ENCODE measurements around the gene MRPS18B. TPM values are rescaled to one million over a fixed set of nuclear protein-coding genes. Genes with fewer than 3 reads are reported as not detected.
A peak's percentile ranks its signal among the peaks of the same experiment; 100 is the strongest.

The MRPS18B gene
- polyA plus RNA-seq, 3 donors: 18.8 to 52.4 (median 45.2) TPM

DNA sequence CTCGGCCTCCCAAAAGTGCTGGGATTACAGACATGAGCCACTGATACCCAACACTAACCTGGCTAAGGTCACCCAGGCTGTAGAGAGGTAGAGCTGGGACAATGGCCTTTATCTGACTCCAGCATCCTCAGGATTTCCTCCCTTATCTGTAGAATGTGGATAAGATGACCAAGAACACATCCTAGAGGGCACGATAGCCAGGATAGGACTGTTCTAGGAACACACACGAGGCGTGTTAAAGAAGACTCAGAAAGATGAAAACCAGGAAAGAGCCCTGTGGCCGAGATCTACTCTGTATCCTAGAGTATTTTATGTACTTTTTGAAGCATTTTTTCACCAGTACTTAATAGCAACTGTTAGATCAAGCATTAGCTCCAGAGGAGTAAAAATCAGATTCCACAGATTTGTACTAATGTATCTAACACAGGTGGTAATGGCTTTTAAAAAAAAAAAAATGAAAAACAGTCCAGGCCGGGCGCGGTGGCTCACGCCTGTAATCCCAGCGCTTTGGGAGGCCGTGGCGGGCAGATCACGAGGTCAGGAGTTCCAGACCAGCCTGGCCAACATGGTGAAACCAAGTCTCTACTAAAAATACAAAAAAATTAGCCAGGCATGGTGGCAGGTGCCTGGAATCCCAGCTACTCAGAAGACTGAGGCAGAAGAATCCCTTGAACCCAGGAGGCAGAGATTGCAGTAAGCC, 17.9 kb upstream of the MRPS18B start:
- no peaks in the 10 kb centered on the region for H3K27me3 Mint-ChIP-seq (ENCODE audit: low read depth in 3 of 3)
- peak overlapping the region in 3 of 7 donors; percentile 10 to 40 (median 33) for H3K27ac Mint-ChIP-seq
- Histone ChIP-seq H3K4me3 (replicated peaks in 1 of 3; ENCODE audit: low read depth in 2 of 3, low read length in 3 of 3) (no peak overlapping the region), H3K4me1 (ENCODE audit: control insufficient read depth in 1 of 2, insufficient read depth in 2 of 2, low read length in 2 of 2) (no peaks in the 10 kb centered on the region), H4K20me1 (ENCODE audit: insufficient read depth, low read length) (peaks cover 63% of the 10 kb centered on the region), H3K79me2 (ENCODE audit: insufficient read depth, low read length) (peaks cover 6% of the 10 kb centered on the region), H3K27ac (ENCODE audit: low read depth in 1 of 2, low read length in 2 of 2) (no peak overlapping the region), H3K9me3 (replicated peaks in 1 of 2; ENCODE audit: control insufficient read depth in 1 of 2, insufficient read depth in 1 of 2, low read length in 2 of 2) (no peaks in the 10 kb centered on the region), H3K36me3 (replicated peaks in 1 of 2; ENCODE audit: control insufficient read depth in 1 of 2, insufficient read depth in 2 of 2, low read length in 2 of 2) (peaks cover 45 to 55% of the 10 kb centered on the region in 2 donors), H3K4me2 (replicated peaks; ENCODE audit: extremely low read depth, low read length, poor library complexity, severe bottlenecking) (no peak overlapping the region), H3K27me3 (ENCODE audit: control insufficient read depth in 2 of 2, insufficient read depth in 2 of 2, low read length in 2 of 2) (no peaks in the 10 kb centered on the region), H3K9ac (ENCODE audit: insufficient read depth, low read length, poor library complexity, severe bottlenecking) (no peak overlapping the region), H2AFZ (ENCODE audit: insufficient read depth, low read depth, low read length, poor library complexity, severe bottlenecking) (no peak overlapping the region)
- intact Hi-C loops (cut with micrococcal nuclease): loop anchor here (5.0 to 10.0 kb wide), 3 partner anchors 55 to 117 kb away; no protein-coding TSS in a partner anchor
- WGBS (ENCODE audit: insufficient coverage): 100% methylated on average over 8 of the region's 13 CpGs
- no peaks in the 10 kb centered on the region for H3K9me3 Mint-ChIP-seq
- peaks cover 4% of the 10 kb centered on the region for H3K4me1 Mint-ChIP-seq
- H3K4me3 Mint-ChIP-seq: no peak overlapping the region
- TF ChIP-seq, protein P1, sequence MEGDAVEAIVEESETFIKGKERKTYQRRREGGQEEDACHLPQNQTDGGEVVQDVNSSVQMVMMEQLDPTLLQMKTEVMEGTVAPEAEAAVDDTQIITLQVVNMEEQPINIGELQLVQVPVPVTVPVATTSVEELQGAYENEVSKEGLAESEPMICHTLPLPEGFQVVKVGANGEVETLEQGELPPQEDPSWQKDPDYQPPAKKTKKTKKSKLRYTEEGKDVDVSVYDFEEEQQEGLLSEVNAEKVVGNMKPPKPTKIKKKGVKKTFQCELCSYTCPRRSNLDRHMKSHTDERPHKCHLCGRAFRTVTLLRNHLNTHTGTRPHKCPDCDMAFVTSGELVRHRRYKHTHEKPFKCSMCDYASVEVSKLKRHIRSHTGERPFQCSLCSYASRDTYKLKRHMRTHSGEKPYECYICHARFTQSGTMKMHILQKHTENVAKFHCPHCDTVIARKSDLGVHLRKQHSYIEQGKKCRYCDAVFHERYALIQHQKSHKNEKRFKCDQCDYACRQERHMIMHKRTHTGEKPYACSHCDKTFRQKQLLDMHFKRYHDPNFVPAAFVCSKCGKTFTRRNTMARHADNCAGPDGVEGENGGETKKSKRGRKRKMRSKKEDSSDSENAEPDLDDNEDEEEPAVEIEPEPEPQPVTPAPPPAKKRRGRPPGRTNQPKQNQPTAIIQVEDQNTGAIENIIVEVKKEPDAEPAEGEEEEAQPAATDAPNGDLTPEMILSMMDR (IDR thresholded peaks at IDR 0.05): no peak
- H3K36me3 Mint-ChIP-seq: peaks cover 42 to 55% of the 10 kb centered on the region in 2 donors
- no peak for DNase-seq

DNA sequence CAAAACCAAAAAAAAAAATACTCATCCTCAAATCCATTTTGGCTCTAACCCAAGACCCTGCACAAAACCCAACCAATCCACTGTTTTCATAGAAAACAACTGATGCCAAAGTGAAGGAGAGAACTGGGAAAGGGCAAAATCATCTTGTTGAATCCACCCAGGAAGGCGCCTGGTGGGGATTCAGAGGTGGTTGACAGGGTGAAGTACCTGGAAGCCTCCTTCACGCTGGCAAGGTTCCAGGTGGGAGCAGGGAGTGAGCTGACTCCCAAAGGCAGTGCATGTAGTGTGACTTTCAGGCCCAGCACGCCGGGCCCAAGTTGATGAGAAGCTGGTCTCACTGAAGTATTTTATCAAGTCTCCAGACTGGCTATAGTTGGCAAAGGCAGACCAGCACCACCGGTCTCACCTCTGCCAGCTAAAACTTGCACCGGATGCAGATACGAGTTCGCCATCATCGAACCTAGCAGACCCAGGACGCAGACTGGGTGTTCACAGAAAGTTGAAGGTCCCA, 17.1 kb upstream of the MRPS18B start:
- no peak overlapping the region for H3K9ac ChIP-seq (ENCODE audit: insufficient read depth, low read length, poor library complexity, severe bottlenecking)
- H3K4me1 ChIP-seq (ENCODE audit: control insufficient read depth in 1 of 2, insufficient read depth in 2 of 2, low read length in 2 of 2): no peaks in the 10 kb centered on the region
- Mint-ChIP-seq H3K36me3 (peaks cover 46 to 55% of the 10 kb centered on the region in 2 donors), H3K27me3 (ENCODE audit: low read depth in 3 of 3) (no peaks in the 10 kb centered on the region), H3K4me3 (no peak overlapping the region), H3K27ac (peak overlapping the region in 2 of 7 donors; percentile 1 to 80), H3K9me3 (no peaks in the 10 kb centered on the region), H3K4me1 (peaks cover 4% of the 10 kb centered on the region)
- peaks cover 6% of the 10 kb centered on the region for H3K79me2 ChIP-seq (ENCODE audit: insufficient read depth, low read length)
- 97% methylated on average over 8 of the region's 10 CpGs for WGBS (ENCODE audit: insufficient coverage)
- intact Hi-C loops (cut with micrococcal nuclease): no loop called here
- no peaks in the 10 kb centered on the region for H3K9me3 ChIP-seq (replicated peaks in 1 of 2; ENCODE audit: control insufficient read depth in 1 of 2, insufficient read depth in 1 of 2, low read length in 2 of 2)
- TF ChIP-seq, protein P1 (IDR thresholded peaks at IDR 0.05): no peak
- no peak overlapping the region for H3K4me2 ChIP-seq (replicated peaks; ENCODE audit: extremely low read depth, low read length, poor library complexity, severe bottlenecking)
- peaks cover 51 to 55% of the 10 kb centered on the region in 2 donors for H3K36me3 ChIP-seq (replicated peaks in 1 of 2; ENCODE audit: control insufficient read depth in 1 of 2, insufficient read depth in 2 of 2, low read length in 2 of 2)
- DNase-seq: no peak
- no peak overlapping the region for H3K4me3 ChIP-seq (replicated peaks in 1 of 3; ENCODE audit: low read depth in 2 of 3, low read length in 3 of 3)
- no peak overlapping the region for H3K27ac ChIP-seq (ENCODE audit: low read depth in 1 of 2, low read length in 2 of 2)
- peaks cover 70% of the 10 kb centered on the region for H4K20me1 ChIP-seq (ENCODE audit: insufficient read depth, low read length)
- no peak overlapping the region for H2AFZ ChIP-seq (ENCODE audit: insufficient read depth, low read depth, low read length, poor library complexity, severe bottlenecking)
- no peaks in the 10 kb centered on the region for H3K27me3 ChIP-seq (ENCODE audit: control insufficient read depth in 2 of 2, insufficient read depth in 2 of 2, low read length in 2 of 2)
